Astrocyte (in vitro differentiated cells and primary cell): ENCODE measurements around the gene SMARCA4. TPM values are rescaled to one million over a fixed set of nuclear protein-coding genes. Genes with fewer than 3 reads are reported as not detected.

ENCODE experiments used
- DNase-seq: peaks from one replicate; pipeline ENCODE4 v3.0.0-alpha.2; 2010; ENCODE audit warnings: low read depth
- FAIRE-seq: peaks from 2 replicates; lab custom pipeline; 2011; peaks lifted over from hg19 to GRCh38; lab: Jason Lieb, UNC
- H2AFZ ChIP-seq: 2 replicates; pipeline ENCODE4 v1.6.0; 2012; ENCODE audit warnings: low read depth, low read length, inconsistent platforms
- H3K27ac ChIP-seq: 2 replicates; pipeline ENCODE4 v1.5.1; 2011; ENCODE audit warnings: low read depth, low read length, inconsistent platforms
- H3K27me3 ChIP-seq: 2 replicates; pipeline ENCODE4 v1.6.0; 2011; ENCODE audit warnings: low read length, inconsistent platforms; ENCODE audit not compliant: insufficient read depth
- H3K36me3 ChIP-seq: 2 replicates; pipeline ENCODE4 v1.5.1; 2011; ENCODE audit warnings: low read length, inconsistent platforms; ENCODE audit not compliant: insufficient read depth
- H3K4me1 ChIP-seq: 2 replicates; pipeline ENCODE4 v1.5.1; 2011; ENCODE audit warnings: low read length, inconsistent platforms; ENCODE audit not compliant: insufficient read depth
- H3K4me2 ChIP-seq: 2 replicates; pipeline ENCODE4 v1.6.0; 2012; ENCODE audit warnings: low read length, inconsistent platforms
- H3K4me3 ChIP-seq: 2 replicates; pipeline ENCODE4 v1.5.1; 2011; ENCODE audit warnings: low read depth, mild to moderate bottlenecking, low read length, inconsistent platforms; ENCODE audit not compliant: insufficient read depth
- H3K79me2 ChIP-seq: 2 replicates; pipeline ENCODE4 v1.6.0; 2012; ENCODE audit warnings: mild to moderate bottlenecking, low read length, inconsistent platforms; ENCODE audit not compliant: insufficient read depth
- H3K9ac ChIP-seq: 2 replicates; pipeline ENCODE4 v1.6.0; 2012; ENCODE audit warnings: mild to moderate bottlenecking, low read length, inconsistent platforms
- H3K9me3 ChIP-seq: 2 replicates; pipeline ENCODE4 v1.5.1; 2012; ENCODE audit warnings: low read depth, mild to moderate bottlenecking, low read length, inconsistent platforms; ENCODE audit not compliant: insufficient read depth
- H4K20me1 ChIP-seq: 2 replicates; pipeline ENCODE4 v1.6.0; 2012; ENCODE audit warnings: low read length, inconsistent platforms; ENCODE audit not compliant: insufficient read depth
- H3K27ac Mint-ChIP-seq: one replicate; pipeline ENCODE4 v1.8.0; 2021; ENCODE audit warnings: mild to moderate bottlenecking, mixed read lengths; ENCODE audit not compliant: unreplicated experiment
- H3K27me3 Mint-ChIP-seq: one replicate; pipeline ENCODE4 v1.8.0; 2021; ENCODE audit warnings: low read depth, mixed read lengths; ENCODE audit not compliant: unreplicated experiment
- H3K36me3 Mint-ChIP-seq: one replicate; pipeline ENCODE4 v1.8.0; 2021; ENCODE audit warnings: low read depth, mixed read lengths; ENCODE audit not compliant: unreplicated experiment
- H3K4me1 Mint-ChIP-seq: one replicate; pipeline ENCODE4 v1.8.0; 2021; ENCODE audit warnings: low read depth, mixed read lengths; ENCODE audit not compliant: unreplicated experiment
- H3K4me3 Mint-ChIP-seq: one replicate; pipeline ENCODE4 v1.8.0; 2021; ENCODE audit warnings: mild to moderate bottlenecking, moderate library complexity, mixed read lengths; ENCODE audit not compliant: unreplicated experiment
- H3K9me3 Mint-ChIP-seq: one replicate; pipeline ENCODE4 v1.8.0; 2021; ENCODE audit warnings: mild to moderate bottlenecking, mixed read lengths; ENCODE audit not compliant: unreplicated experiment
- EZH2 ChIP-seq: IDR thresholded peaks from 2 replicates; pipeline ENCODE4 v1.6.1; 2012; ENCODE audit warnings: mild to moderate bottlenecking, low read length, inconsistent platforms; ENCODE audit not compliant: insufficient read depth
- total RNA-seq: library from RNA; stranded (reverse); gene quantifications from 2 replicates; pipeline ENCODE4 v1.2.1, GENCODE V29; 2021
- TF ChIP-seq, protein P1 (sequence below): IDR thresholded peaks from 2 replicates; pipeline ENCODE4 v1.5.1; 2011; ENCODE audit warnings: low read depth, mild to moderate bottlenecking, inconsistent platforms, low read length, moderate library complexity; ENCODE audit not compliant: insufficient read depth

SMARCA4 gene
- total RNA-seq, 1 donor from 2014 or later = 159 TPM

DNA sequence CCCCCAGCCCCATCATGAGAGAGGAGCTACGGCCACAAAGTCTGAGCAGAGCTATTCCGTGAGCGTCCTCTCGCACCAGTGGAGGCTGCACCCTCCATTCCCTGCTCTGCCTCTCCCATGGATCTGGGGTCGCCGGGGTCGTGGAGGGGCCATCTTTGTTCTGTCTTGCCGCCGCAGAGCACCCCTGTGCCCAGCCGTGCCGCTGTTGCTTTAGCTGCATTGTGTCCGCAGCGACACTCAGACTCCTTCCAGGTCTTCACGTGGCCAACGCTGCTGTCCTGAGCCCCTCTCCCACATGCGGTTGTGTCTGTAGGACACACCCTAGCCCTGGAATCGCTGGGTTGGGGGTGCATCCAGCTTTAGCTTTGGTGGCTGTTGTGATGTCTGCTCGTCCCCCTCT is 48.2 kb upstream of the SMARCA4 start:
- Histone ChIP-seq H3K4me2 (no peak overlapping the region), H2AFZ (no peak overlapping the region), H3K4me1 (peaks cover 14% of the 10 kb centered on the region), H4K20me1 (peaks cover 22% of the 10 kb centered on the region), H3K27ac (no peak overlapping the region), H3K36me3 (peaks cover 5% of the 10 kb centered on the region), H3K9ac (no peak overlapping the region), H3K79me2 (peaks cover 4% of the 10 kb centered on the region), H3K4me3 (no peak overlapping the region), H3K9me3 (no peaks in the 10 kb centered on the region), H3K27me3 (no peaks in the 10 kb centered on the region)
- H3K36me3 Mint-ChIP-seq = peaks cover 13% of the 10 kb centered on the region
- H3K4me1 Mint-ChIP-seq = peaks cover 13% of the 10 kb centered on the region
- no peak for DNase-seq
- no peak for TF ChIP-seq EZH2
- TF ChIP-seq, protein P1, sequence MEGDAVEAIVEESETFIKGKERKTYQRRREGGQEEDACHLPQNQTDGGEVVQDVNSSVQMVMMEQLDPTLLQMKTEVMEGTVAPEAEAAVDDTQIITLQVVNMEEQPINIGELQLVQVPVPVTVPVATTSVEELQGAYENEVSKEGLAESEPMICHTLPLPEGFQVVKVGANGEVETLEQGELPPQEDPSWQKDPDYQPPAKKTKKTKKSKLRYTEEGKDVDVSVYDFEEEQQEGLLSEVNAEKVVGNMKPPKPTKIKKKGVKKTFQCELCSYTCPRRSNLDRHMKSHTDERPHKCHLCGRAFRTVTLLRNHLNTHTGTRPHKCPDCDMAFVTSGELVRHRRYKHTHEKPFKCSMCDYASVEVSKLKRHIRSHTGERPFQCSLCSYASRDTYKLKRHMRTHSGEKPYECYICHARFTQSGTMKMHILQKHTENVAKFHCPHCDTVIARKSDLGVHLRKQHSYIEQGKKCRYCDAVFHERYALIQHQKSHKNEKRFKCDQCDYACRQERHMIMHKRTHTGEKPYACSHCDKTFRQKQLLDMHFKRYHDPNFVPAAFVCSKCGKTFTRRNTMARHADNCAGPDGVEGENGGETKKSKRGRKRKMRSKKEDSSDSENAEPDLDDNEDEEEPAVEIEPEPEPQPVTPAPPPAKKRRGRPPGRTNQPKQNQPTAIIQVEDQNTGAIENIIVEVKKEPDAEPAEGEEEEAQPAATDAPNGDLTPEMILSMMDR = no peak
- no peak for FAIRE-seq
- H3K9me3 Mint-ChIP-seq = no peaks in the 10 kb centered on the region
- H3K27me3 Mint-ChIP-seq = no peaks in the 10 kb centered on the region
- H3K27ac Mint-ChIP-seq = no peak overlapping the region
- no peak overlapping the region for H3K4me3 Mint-ChIP-seq

DNA sequence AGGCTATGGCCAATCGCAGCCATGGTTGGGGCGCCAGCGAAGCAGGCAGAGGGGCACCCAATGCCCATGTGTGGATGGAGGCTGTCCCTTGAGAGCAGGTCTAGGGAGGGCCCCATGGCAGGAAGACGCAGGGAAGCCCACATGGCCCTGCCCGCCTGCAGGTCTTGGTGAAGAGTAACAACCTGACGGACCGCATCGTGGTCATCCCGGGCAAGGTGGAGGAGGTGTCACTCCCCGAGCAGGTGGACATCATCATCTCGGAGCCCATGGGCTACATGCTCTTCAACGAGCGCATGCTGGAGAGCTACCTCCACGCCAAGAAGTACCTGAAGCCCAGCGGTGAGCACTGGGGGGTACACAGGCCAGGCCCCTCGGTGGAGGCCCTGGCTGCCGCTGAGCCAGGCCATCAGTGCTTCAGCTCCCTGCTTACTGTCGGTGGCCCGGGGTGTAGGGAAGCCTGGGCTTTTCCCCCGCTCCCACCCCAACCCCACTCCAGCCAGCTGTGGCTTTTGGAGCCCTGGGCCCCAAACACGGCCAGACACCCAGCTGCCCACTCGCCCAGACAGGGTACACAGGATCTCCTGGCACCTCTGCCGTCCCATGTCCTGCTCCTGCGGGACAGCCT is 47.0 kb upstream of the SMARCA4 start:
- no peak overlapping the region for H3K4me3 ChIP-seq
- FAIRE-seq (no peak), DNase-seq (no peak)
- Mint-ChIP-seq H3K4me3 (no peak overlapping the region), H3K27me3 (no peaks in the 10 kb centered on the region), H3K36me3 (peaks cover 13% of the 10 kb centered on the region), H3K9me3 (no peaks in the 10 kb centered on the region), H3K4me1 (peaks cover 13% of the 10 kb centered on the region), H3K27ac (no peak overlapping the region)
- H3K27me3 ChIP-seq = no peaks in the 10 kb centered on the region
- H3K4me1 ChIP-seq = peaks cover 14% of the 10 kb centered on the region
- no peak overlapping the region for H3K9ac ChIP-seq
- peaks cover 8% of the 10 kb centered on the region for H3K36me3 ChIP-seq
- H3K79me2 ChIP-seq = no peaks in the 10 kb centered on the region
- H3K27ac ChIP-seq = no peak overlapping the region
- H3K4me2 ChIP-seq = no peak overlapping the region
- TF ChIP-seq, protein P1 = no peak
- no peak for TF ChIP-seq EZH2
- no peak overlapping the region for H2AFZ ChIP-seq
- H3K9me3 ChIP-seq = no peaks in the 10 kb centered on the region
- peaks cover 19% of the 10 kb centered on the region for H4K20me1 ChIP-seq
